Neural cell (in vitro differentiated cells): Measurements from ENCODE around the gene DZIP1L. TPM values are rescaled to one million over a fixed set of nuclear protein-coding genes. Genes with fewer than 3 reads are reported as not detected.

ENCODE experiments used
- H2AFZ ChIP-seq: fragments of 200-600, 300-800 bp; sonication (generic), shearing (Covaris generic); 2 replicates; pipeline ENCODE4 v1.6.0; 2014; ENCODE audit warnings: low read depth, mild to moderate bottlenecking, antibody characterized with exemption, low read length, moderate library complexity
- H3F3A ChIP-seq: fragments of 200-600 bp; shearing (Covaris generic); 2 replicates; pipeline ENCODE4 v1.6.1; 2016; ENCODE audit warnings: mild to moderate bottlenecking, moderate library complexity, mixed read lengths, antibody characterized with exemption, low read length; ENCODE audit not compliant: insufficient read depth, poor library complexity, severe bottlenecking
- H3K27ac ChIP-seq: fragments of 200-600, 300-800 bp; sonication (generic), shearing (Covaris generic); 2 replicates; pipeline ENCODE4 v1.5.1; 2014; ENCODE audit warnings: mild to moderate bottlenecking, low read length, moderate library complexity
- H3K27me3 ChIP-seq: fragments of 300-800, 200-600 bp; sonication (generic), shearing (Covaris generic); 2 replicates; pipeline ENCODE4 v1.6.0; 2014; ENCODE audit warnings: mild to moderate bottlenecking, low read depth, low read length, moderate library complexity; ENCODE audit not compliant: insufficient read depth
- H3K36me3 ChIP-seq: fragments of 300-800, 200-600 bp; sonication (generic), shearing (Covaris generic); 2 replicates; pipeline ENCODE4 v1.5.1; 2014; ENCODE audit warnings: mild to moderate bottlenecking, antibody characterized with exemption, low read length, moderate library complexity; ENCODE audit not compliant: insufficient read depth
- H3K4me2 ChIP-seq: fragments of 300-800, 200-600 bp; sonication (generic), shearing (Covaris generic); 2 replicates; pipeline ENCODE4 v1.6.0; 2014; ENCODE audit warnings: mild to moderate bottlenecking, low read length
- H3K4me3 ChIP-seq: fragments of 300-800, 200-600 bp; sonication (generic), shearing (Covaris generic); 2 replicates; pipeline ENCODE4 v1.5.1; 2014; ENCODE audit warnings: mild to moderate bottlenecking, low read length, moderate library complexity
- H3K79me2 ChIP-seq: fragments of 200-600 bp; shearing (Covaris generic); replicated peaks from 2 replicates; pipeline ENCODE4 v1.6.0; 2014; ENCODE audit warnings: mild to moderate bottlenecking, low read length, moderate library complexity; ENCODE audit not compliant: insufficient read depth
- H3K9ac ChIP-seq: fragments of 300-800, 200-600 bp; sonication (generic), shearing (Covaris generic); 2 replicates; pipeline ENCODE4 v1.6.1; 2016; ENCODE audit warnings: mild to moderate bottlenecking, low read length, mixed read lengths
- H3K9me2 ChIP-seq: fragments of 200-600 bp; shearing (Covaris generic); 2 replicates; pipeline ENCODE4 v1.6.1; 2016; ENCODE audit warnings: mild to moderate bottlenecking, low read length, mixed read lengths; ENCODE audit not compliant: insufficient read depth
- H3K9me3 ChIP-seq: fragments of 200-600, 300-800 bp; sonication (generic), shearing (Covaris generic); 2 replicates; pipeline ENCODE4 v1.6.1; 2016; ENCODE audit warnings: mild to moderate bottlenecking, mixed run types, low read length, moderate library complexity, mixed read lengths
- H4K20me1 ChIP-seq: fragments of 200-600 bp; shearing (Covaris generic); 2 replicates; pipeline ENCODE4 v1.6.1; 2016; ENCODE audit warnings: mild to moderate bottlenecking, mixed run types; ENCODE audit not compliant: insufficient read depth
- CTCF ChIP-seq: fragments of 450-650 bp; IDR thresholded peaks from 2 replicates; pipeline ENCODE4 v1.5.1; 2014; ENCODE audit warnings: antibody characterized with exemption, mild to moderate bottlenecking, moderate library complexity; ENCODE audit not compliant: poor library complexity, severe bottlenecking
- EP300 ChIP-seq: fragments of 450-650 bp; conservative IDR thresholded peaks from 2 replicates; pipeline ENCODE4 v1.6.1; 2014; ENCODE audit warnings: antibody characterized with exemption, mild to moderate bottlenecking, moderate library complexity; ENCODE audit not compliant: poor library complexity, severe bottlenecking
- EZH2 ChIP-seq: fragments of 200-600, 300-800 bp; shearing (Covaris generic), sonication (generic); IDR thresholded peaks from 2 replicates; pipeline ENCODE4 v1.6.1; 2014; ENCODE audit warnings: antibody characterized with exemption, low read length, borderline replicate concordance, mild to moderate bottlenecking; ENCODE audit not compliant: insufficient read depth, poor library complexity, severe bottlenecking
- MXI1 ChIP-seq: fragments of 450-650 bp; conservative IDR thresholded peaks from 2 replicates; pipeline ENCODE4 v1.6.1; 2014; ENCODE audit warnings: antibody characterized with exemption, mild to moderate bottlenecking; ENCODE audit not compliant: poor library complexity, severe bottlenecking
- POLR2AphosphoS5 ChIP-seq: IDR thresholded peaks from 2 replicates; pipeline ENCODE4 v1.6.1; 2012
- RAD21 ChIP-seq: fragments of 450-650 bp; conservative IDR thresholded peaks from 2 replicates; pipeline ENCODE4 v1.6.1; 2014; ENCODE audit warnings: antibody characterized with exemption, mild to moderate bottlenecking, moderate library complexity
- SMC3 ChIP-seq: fragments of 450-650 bp; conservative IDR thresholded peaks from 2 replicates; pipeline ENCODE4 v1.6.1; 2014; ENCODE audit warnings: antibody characterized with exemption, mild to moderate bottlenecking, moderate library complexity; ENCODE audit not compliant: poor library complexity
- TAF1 ChIP-seq: IDR thresholded peaks from 2 replicates; pipeline ENCODE4 v1.6.1; 2012; ENCODE audit warnings: low read depth
- polyA plus RNA-seq: library from polyadenylated mRNA; depleted of rRNA; stranded (reverse); fragments of >200 nt; gene quantifications from 2 replicates; pipeline ENCODE4 v1.2.3, GENCODE V29; 2014
- TF ChIP-seq, protein P1 (sequence below): IDR thresholded peaks from 2 replicates; pipeline ENCODE4 v1.6.1; 2012; ENCODE audit warnings: borderline replicate concordance

DZIP1L gene
- polyA plus RNA-seq, 1 donor from 2014 or later, result 1.7 TPM

GRCh38 chr3:138016065-138016464 is 99.3 kb downstream of the DZIP1L start:
- Histone ChIP-seq H3K79me2 (no peaks in the 10 kb centered on the region), H2AFZ (no peak overlapping the region), H3K36me3 (no peaks in the 10 kb centered on the region), H3K4me2 (no peak overlapping the region), H3F3A (no peaks in the 10 kb centered on the region), H3K27me3 (no peaks in the 10 kb centered on the region), H3K27ac (no peak overlapping the region), H3K4me3 (no peak overlapping the region), H4K20me1 (no peaks in the 10 kb centered on the region), H3K9me2 (no peaks in the 10 kb centered on the region), H3K9ac (no peak overlapping the region), H3K9me3 (no peaks in the 10 kb centered on the region)
- no peak for TF ChIP-seq TAF1
- no peak for TF ChIP-seq SMC3
- no peak for TF ChIP-seq POLR2AphosphoS5
- TF ChIP-seq EZH2, result no peak
- no peak for TF ChIP-seq EP300
- TF ChIP-seq, protein P1, sequence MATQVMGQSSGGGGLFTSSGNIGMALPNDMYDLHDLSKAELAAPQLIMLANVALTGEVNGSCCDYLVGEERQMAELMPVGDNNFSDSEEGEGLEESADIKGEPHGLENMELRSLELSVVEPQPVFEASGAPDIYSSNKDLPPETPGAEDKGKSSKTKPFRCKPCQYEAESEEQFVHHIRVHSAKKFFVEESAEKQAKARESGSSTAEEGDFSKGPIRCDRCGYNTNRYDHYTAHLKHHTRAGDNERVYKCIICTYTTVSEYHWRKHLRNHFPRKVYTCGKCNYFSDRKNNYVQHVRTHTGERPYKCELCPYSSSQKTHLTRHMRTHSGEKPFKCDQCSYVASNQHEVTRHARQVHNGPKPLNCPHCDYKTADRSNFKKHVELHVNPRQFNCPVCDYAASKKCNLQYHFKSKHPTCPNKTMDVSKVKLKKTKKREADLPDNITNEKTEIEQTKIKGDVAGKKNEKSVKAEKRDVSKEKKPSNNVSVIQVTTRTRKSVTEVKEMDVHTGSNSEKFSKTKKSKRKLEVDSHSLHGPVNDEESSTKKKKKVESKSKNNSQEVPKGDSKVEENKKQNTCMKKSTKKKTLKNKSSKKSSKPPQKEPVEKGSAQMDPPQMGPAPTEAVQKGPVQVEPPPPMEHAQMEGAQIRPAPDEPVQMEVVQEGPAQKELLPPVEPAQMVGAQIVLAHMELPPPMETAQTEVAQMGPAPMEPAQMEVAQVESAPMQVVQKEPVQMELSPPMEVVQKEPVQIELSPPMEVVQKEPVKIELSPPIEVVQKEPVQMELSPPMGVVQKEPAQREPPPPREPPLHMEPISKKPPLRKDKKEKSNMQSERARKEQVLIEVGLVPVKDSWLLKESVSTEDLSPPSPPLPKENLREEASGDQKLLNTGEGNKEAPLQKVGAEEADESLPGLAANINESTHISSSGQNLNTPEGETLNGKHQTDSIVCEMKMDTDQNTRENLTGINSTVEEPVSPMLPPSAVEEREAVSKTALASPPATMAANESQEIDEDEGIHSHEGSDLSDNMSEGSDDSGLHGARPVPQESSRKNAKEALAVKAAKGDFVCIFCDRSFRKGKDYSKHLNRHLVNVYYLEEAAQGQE, result no peak
- TF ChIP-seq MXI1, result no peak
- TF ChIP-seq CTCF, result no peak
- no peak for TF ChIP-seq RAD21

DNA sequence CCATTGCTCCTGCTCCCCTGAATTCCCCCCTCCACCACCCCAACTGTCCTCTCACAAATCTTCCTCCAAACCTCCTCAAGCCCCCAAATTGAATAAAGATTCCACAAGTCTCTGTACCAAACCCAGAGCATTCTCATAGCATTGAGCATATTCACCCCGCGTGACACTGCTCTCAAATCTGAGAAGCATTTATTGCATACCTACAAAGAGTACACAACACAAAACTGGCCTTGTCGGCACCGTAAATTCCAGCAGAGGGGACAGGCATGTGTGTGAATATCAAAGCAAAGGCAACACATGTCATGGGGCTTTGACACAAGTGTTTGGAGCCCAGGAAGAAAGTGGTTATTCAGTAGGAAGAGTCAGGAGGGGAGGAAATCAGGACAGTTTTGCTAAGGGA is 102.9 kb downstream of the DZIP1L start:
- H3K27me3 ChIP-seq, result no peaks in the 10 kb centered on the region
- TF ChIP-seq EP300, result no peak
- no peak for TF ChIP-seq CTCF
- TF ChIP-seq TAF1, result no peak
- no peak for TF ChIP-seq POLR2AphosphoS5
- no peak for TF ChIP-seq RAD21
- TF ChIP-seq SMC3, result no peak
- no peak for TF ChIP-seq MXI1
- TF ChIP-seq, protein P1, result no peak
- no peak for TF ChIP-seq EZH2
- no peaks in the 10 kb centered on the region for H3K9me2 ChIP-seq
- no peaks in the 10 kb centered on the region for H3K36me3 ChIP-seq
- H3F3A ChIP-seq, result no peaks in the 10 kb centered on the region
- no peaks in the 10 kb centered on the region for H4K20me1 ChIP-seq
- H2AFZ ChIP-seq, result no peak overlapping the region
- no peak overlapping the region for H3K4me2 ChIP-seq
- H3K27ac ChIP-seq, result no peak overlapping the region
- H3K4me3 ChIP-seq, result no peak overlapping the region
- H3K9ac ChIP-seq, result no peak overlapping the region
- no peaks in the 10 kb centered on the region for H3K79me2 ChIP-seq
- H3K9me3 ChIP-seq, result no peaks in the 10 kb centered on the region
